Liver (tissue), 3 donors: ENCODE measurements around the gene GIPC2.

Experiments used
- EGR1 ChIP-seq, 2 donors: IDR thresholded peaks; 2 replicates each; pipeline ENCODE4 v1.6.1; 2016 to 2018; ENCODE audit warnings: antibody characterized with exemption in 2 of 2, low read depth in 2 of 2
- RAD21 ChIP-seq, 2 donors: IDR thresholded peaks; 2 replicates each; pipeline ENCODE4 v1.6.1; 2016; ENCODE audit warnings: antibody characterized with exemption in 2 of 2, mild to moderate bottlenecking in 2 of 2
- YY1 ChIP-seq: IDR thresholded peaks from 2 replicates; pipeline ENCODE4 v1.6.1; 2016; ENCODE audit warnings: antibody characterized with exemption, mild to moderate bottlenecking
- TF ChIP-seq, protein P1 (sequence below): fragments of 150-350 bp; IDR thresholded peaks from 2 replicates; pipeline ENCODE4 v1.5.1; 2017; ENCODE audit warnings: improper control_type of control experiment, low read depth, low read length; ENCODE audit not compliant: missing input control
- donor health status: healthy.
- donor health status: healthy.

DNA sequence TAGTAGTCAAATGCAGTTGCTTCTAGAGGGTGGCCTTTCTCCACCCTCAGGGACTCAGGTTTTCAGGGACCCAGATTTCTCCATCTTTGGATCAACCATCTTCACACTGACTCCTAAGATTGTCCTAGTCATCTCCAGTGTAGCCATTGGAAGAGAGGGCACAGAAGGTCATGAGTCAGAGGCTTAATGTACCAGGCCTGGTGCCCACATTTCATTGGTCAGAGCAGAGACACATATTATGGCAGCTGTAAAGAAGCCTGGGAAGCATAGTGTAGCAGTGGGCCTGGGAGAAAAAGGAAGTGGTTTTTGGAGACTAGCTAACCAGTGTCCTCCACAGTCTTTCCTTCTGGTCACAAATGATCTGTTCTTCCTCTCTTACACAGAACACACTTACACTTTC lies 122.5 kb downstream of the GIPC2 start:
- TF ChIP-seq YY1, result no peak
- TF ChIP-seq, protein P1, sequence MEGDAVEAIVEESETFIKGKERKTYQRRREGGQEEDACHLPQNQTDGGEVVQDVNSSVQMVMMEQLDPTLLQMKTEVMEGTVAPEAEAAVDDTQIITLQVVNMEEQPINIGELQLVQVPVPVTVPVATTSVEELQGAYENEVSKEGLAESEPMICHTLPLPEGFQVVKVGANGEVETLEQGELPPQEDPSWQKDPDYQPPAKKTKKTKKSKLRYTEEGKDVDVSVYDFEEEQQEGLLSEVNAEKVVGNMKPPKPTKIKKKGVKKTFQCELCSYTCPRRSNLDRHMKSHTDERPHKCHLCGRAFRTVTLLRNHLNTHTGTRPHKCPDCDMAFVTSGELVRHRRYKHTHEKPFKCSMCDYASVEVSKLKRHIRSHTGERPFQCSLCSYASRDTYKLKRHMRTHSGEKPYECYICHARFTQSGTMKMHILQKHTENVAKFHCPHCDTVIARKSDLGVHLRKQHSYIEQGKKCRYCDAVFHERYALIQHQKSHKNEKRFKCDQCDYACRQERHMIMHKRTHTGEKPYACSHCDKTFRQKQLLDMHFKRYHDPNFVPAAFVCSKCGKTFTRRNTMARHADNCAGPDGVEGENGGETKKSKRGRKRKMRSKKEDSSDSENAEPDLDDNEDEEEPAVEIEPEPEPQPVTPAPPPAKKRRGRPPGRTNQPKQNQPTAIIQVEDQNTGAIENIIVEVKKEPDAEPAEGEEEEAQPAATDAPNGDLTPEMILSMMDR, result no peak
- no peak for TF ChIP-seq EGR1 (IDR thresholded peaks at IDR 0.05; ENCODE audit: low read depth in 2 of 2)
- no peak for TF ChIP-seq RAD21 (IDR thresholded peaks at IDR 0.05)
